ENCODE measurements around the gene GPX8.

GRCh38 chr5:55136521-55136920, 23.4 kb upstream of the GPX8 start:
- TF ChIP-seq CTCF (IDR thresholded peaks at IDR 0.05; ENCODE audit: borderline replicate concordance, extremely low read depth, low read length, poor library complexity, severe bottlenecking) = no peak
- TF ChIP-seq EZH2 (IDR thresholded peaks at IDR 0.05; ENCODE audit: borderline replicate concordance, low read depth, low read length, severe bottlenecking) = no peak
